ENCODE measurements around the gene NXPH4.

- TF ChIP-seq POLR2A (IDR thresholded peaks at IDR 0.05), result no peak
- TF ChIP-seq, protein P1, sequence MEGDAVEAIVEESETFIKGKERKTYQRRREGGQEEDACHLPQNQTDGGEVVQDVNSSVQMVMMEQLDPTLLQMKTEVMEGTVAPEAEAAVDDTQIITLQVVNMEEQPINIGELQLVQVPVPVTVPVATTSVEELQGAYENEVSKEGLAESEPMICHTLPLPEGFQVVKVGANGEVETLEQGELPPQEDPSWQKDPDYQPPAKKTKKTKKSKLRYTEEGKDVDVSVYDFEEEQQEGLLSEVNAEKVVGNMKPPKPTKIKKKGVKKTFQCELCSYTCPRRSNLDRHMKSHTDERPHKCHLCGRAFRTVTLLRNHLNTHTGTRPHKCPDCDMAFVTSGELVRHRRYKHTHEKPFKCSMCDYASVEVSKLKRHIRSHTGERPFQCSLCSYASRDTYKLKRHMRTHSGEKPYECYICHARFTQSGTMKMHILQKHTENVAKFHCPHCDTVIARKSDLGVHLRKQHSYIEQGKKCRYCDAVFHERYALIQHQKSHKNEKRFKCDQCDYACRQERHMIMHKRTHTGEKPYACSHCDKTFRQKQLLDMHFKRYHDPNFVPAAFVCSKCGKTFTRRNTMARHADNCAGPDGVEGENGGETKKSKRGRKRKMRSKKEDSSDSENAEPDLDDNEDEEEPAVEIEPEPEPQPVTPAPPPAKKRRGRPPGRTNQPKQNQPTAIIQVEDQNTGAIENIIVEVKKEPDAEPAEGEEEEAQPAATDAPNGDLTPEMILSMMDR (IDR thresholded peaks at IDR 0.05), result no peak
- no peak for TF ChIP-seq EP300 (IDR thresholded peaks at IDR 0.05)
Observed at GRCh38 chr12:57219205-57219992, 2.8 kb downstream of the NXPH4 start.

Measured in suprapubic skin (tissue), 3 donors.